GM19023 (cell line): ENCODE data around the gene DST.

Experiments
- ATAC-seq: cut with Tn5 transposase; IDR thresholded peaks from one replicate; pipeline ENCODE4 v1.9.1; 2021; ENCODE audit warnings: mild to moderate bottlenecking, moderate library complexity; ENCODE audit not compliant: unreplicated experiment

The DST gene

DNA sequence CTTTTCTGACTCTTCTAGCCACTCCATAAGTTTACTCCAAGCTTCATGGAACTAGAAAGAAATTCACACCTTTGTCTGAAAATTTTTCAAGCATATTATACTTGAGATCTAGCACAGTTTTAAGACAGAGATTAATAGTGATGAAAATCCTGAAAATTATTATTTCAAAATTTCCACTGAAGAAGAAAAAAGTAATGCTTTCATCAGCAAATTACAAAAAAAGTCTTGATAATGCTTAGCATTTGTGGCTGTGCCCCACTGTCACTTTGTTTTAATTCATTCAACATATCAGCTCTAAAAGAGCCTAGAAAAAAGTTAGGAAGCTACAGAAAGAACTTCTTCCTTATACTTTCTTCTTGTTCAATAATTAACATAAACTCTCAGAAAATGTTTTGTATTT, 153.1 kb downstream of the DST start:
- no peak for ATAC-seq

DNA sequence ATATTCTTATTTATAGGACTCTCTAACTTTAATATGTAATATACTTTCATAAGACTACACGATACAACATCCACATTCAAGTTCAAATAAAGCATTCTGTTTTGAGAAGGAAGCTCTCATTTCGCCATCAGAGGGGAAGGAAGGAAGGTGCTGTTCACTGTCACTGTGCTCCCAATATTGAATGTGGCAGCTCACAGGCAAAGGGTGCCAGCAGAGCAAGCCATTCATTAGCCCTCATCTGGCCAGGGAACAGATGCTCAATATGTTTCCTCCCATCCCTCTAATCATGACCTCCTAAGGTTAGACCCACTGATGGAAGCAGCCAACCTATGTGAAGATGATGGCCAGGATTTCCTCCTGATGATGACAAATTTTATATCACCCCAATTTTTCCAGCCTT, 154.4 kb downstream of the DST start:
- no peak for ATAC-seq

DNA sequence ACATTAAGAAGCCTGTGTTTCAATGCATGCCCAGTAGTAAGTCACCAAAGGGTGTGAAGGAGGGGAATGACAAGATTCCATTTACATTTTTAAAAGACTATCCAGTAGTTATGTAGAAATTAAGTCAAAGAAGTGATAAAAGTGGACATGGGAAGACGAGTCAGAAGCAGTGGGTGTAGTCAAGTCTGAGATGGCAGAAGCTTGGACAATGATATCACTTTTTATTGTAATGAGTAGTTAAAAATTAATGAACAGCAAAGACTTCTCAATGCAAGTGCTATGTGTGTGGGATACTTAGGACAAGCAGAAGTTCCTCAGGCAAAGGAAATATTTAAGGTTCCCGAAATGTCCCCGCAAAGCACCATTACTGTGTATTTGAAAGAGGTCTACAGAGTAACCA, 156.0 kb downstream of the DST start:
- ATAC-seq: no peak

DNA sequence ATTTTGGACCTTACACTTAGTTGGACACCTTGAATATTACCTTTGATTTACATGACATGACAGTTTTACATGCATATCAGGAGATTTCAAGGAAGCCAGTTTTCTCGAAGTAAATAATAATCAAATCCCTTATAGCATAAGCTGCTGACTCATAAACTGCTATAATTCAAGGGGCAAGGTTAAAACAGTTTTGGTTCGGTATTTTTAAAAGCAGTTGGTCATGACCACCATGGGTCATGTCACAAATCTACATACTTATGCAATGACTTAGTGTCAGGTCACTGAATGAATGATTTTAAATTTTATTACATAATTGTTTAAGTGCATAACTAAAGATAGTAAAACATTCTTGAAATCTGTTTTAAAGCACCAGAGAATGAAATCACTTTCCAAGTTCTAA, 158.0 kb downstream of the DST start:
- ATAC-seq: no peak

DNA sequence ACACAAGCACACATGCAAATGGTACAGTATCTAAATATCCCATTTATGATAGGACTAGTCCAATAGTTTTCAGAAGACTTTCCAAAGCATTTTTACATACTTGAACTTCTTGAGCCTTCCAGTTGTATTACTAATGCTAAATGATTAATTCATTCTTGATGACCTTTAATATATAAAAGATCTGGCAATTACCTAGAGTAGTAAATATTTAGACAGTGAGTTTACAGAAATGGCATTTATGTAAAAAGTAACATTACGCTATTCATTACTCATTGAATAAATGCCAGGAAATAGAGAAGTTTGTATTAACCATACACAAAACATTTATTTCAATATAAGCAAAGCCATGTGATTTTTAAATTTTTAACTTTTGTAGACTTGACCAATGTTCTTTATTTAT, 158.8 kb downstream of the DST start:
- ATAC-seq: no peak

DNA sequence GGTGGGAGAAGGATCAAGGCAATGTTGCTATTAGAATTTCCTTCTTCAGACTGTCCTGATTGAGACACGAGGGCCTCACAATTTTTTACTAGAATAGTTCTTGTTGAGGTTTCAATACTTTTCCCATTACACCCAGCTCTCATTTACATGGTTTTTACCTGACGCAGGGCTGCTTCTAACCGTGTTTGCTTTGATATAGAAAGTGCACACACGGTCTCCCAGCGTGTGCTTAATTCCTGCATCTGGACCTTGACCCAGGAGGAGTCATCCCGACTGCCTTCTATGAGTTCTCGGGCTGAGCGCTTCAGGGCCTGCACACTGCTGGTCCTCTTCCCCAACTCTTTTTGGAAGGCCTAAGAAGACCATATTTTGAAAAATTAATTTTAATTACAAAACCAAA, 160.2 kb downstream of the DST start:
- no peak for ATAC-seq

DNA sequence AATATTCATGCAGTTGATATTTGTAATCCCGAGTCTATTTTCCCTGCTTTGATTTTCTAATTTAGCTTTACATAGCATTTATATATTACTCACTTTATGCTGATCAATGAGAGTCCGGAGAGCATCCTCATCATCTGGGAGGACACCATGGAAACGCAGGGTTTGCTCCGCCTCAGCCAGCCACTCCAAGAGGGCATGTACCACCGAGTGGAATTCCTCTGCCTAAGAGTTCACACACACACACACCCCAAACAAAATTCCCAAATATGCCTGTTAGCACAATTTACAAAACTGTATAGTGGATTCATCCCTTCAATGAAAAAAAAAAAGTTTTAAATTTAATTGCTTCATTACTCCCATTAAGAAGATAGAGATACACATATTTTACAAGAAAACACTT, 160.7 kb downstream of the DST start:
- no peak for ATAC-seq

GRCh38 chr6:56480654-56481337, 161.9 kb downstream of the DST start:
- ATAC-seq: no peak

- no peak for ATAC-seq
Observed at GRCh38 chr6:56480246-56480645, 162.4 kb downstream of the DST start.

- ATAC-seq: no peak
Observed at GRCh38 chr6:56479381-56479780, 163.3 kb downstream of the DST start.

DNA sequence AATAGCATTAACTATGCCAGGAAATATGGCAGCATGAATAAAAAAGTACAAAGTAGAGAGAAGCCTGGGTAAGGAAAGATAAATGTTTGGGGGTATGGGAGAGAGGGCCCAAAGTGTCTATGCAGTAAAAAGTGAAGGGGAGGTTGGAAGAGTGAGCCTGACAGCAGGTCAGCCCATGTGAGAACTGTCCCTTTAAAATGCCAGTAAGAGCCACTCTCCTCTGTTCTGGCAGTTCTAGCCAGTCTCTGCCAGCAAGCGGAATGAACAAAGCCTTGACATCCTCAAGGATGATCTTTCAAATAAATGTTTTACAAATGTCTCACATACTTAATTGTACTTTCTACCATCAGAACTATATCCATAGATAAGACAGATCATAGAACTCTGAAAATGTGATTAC, 164.5 kb downstream of the DST start:
- no peak for ATAC-seq

GRCh38 chr6:56477241-56477640, 165.4 kb downstream of the DST start:
- no peak for ATAC-seq

DNA sequence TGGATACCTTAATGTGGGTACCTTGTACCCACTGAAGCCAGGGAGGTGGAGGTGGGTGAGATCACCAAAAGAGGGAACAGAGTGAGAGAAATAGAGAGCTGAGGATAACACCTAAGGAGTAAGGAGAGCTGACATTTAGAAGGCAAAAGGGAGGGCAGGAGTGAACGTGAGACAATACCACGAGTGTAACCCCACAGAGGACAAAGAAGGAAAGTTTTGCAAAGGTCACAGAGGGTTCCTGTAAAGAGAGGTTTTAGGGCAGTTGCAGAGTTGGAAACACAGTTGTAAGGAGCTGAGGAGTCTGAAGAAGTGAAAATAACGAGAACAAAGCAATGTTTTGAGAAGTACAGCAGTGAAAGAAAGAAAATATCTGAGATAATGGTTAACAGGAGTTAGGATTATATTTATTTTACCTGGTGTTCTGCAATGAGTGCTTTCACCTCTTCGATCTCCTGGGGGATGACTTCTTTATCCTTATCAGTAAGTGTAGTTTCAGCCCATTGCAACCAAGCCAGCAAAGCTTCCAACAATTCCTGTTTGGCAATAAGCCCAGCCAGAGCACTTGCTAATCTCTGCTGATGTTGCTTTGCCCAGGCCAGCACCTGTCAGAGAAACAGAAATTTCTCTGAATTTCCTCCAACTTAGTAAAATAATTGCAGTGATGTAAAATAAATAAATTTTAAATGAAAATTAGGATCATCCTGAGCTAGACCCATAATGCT, 166.8 kb downstream of the DST start:
- no peak for ATAC-seq

GRCh38 chr6:56474532-56474931, 168.2 kb downstream of the DST start:
- ATAC-seq: no peak

DNA sequence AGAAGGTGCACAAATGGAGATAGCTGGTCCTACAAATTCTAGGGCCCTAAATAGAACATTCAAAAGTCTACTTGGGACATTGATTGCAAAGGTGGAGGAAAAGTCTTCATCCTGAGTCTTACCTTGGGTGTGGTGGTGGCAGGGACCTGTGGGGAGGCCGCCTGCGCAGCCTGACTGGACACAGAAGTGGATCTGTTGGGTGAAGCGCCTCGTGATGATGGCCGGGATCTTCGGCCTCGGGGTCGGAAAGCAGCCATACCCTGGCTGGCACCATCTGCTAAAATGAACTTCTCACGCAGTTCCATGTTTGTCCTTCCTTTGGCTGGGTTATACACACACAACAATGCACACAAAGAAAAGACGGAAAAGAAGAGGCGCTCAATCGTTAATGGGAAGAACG, 179.2 kb downstream of the DST start:
- ATAC-seq: no peak

GRCh38 chr6:56459030-56459805, 183.5 kb downstream of the DST start:
- ATAC-seq: no peak

GRCh38 chr6:56458324-56458884, 184.3 kb downstream of the DST start:
- no peak for ATAC-seq

GRCh38 chr6:56456785-56457184, 185.9 kb downstream of the DST start:
- no peak for ATAC-seq

GRCh38 chr6:56450882-56451739, 191.6 kb downstream of the DST start:
- ATAC-seq: no peak

DNA sequence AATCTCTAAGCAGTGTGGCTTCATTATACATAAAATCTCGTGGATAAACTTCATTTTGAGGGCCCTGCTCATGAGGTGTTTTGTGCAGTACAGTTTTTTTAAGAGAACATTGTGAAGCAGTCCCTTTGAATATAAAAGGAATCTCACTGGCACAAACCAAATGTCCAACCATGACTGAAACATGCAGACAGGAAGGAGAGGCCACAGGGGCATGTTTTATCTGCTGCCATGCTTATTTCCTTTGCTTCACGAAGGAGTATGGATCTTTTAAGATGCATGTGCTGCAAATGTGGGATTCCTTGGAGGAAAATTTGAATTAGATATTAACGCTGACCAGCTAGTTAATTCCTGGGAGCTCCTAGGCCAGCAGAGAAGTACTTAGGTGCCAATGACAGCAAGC, 192.3 kb downstream of the DST start:
- ATAC-seq: no peak

DNA sequence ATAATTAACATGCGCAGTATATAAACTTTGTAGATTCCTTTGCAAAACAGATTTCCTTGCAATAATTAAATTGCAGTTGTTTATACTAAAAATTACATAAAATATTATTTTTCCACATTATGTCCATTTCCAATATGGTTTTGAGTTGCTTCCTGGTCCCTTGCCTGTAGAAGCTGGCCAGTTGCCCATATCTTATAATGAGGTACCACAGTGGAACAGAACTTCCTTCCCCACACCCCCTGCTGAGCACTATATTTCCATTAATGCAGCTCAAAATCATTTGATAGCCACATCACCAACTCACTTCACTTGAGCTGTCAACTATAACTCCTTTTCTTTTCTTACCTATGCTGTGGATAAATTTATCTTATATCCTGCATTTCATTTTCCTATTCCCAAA, 194.6 kb downstream of the DST start:
- no peak for ATAC-seq
